Hematopoietic multipotent progenitor cell treated with erythropoietin and hydrocortisone succinate and interleukin-3 and kit ligand, for 8 days (in vitro differentiated cells): ENCODE measurements around the gene RBMS3.
"Not testable (repeated sequence)": the region's sequence is repeated elsewhere in the genome, so short reads cannot be mapped to it uniquely, and the experiment has no call there.

Experiments
- DNase-seq: peaks from one replicate; pipeline ENCODE4 v3.0.0-alpha.2; 2015

The RBMS3 gene

GRCh38 chr3:29493109-29493508, 212.2 kb downstream of the RBMS3 start:
- DNase-seq = no peak

- DNase-seq = no peak
Observed at GRCh38 chr3:29494305-29495036, 213.6 kb downstream of the RBMS3 start.

DNA sequence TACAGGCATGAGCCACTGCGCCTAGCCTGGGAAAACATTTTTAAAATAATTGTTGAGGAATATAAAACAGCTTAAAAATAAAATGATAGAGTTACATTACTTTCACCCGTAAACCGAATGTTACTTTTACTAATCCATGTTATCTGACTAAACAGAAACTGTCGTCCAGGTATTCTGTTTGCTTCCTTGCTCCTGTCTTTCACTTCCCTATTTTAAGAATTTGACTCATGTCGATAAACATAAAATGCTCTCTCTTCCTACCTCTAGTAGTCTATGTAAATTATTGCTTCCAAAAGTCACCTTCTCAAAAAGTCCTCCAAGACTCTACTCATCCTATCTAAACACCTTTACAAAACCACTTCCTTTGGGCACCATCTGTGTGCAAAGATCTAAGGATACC, 216.4 kb downstream of the RBMS3 start:
- DNase-seq = no peak

DNA sequence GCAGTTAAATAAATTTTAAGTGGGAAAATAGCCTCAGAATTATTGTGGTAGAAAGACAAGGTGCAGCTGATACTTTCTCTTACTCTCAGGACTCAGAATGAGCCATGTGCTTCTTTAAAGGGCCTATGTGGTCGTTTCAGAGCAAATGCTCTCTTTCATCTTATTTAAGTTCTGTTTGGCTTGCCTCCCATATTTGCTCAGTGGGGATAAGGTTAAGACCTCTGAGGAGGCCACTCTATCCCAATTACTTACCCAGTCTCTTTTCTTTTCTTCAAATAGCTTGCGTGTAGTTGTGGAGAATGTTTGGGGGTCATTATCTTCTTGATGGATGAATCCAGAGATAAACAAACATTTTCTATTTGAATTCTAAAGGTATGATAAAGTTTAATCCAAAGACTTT, 221.9 kb downstream of the RBMS3 start:
- no peak for DNase-seq

DNA sequence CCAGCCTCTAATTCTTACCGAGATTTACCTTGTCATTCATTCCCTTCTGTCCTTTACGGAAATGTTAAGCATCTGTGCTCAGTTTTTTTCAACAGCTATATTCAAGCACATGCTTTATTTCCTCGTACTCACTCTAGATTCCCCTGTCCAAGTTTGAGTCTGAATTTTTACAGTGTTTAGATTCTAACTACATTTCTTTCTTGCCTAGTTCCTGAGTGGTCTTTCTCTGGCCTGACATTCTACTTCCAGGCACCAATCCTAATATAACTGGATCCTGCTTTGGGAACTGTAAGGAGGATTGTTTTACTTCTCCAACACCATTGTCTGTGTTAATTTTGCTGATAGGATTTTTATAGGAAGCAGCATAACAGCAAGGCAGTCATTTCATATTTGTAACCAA, 222.4 kb downstream of the RBMS3 start:
- no peak for DNase-seq

GRCh38 chr3:29503958-29504357, 223.1 kb downstream of the RBMS3 start:
- DNase-seq = no peak

GRCh38 chr3:29506502-29506901, 225.6 kb downstream of the RBMS3 start:
- DNase-seq = no peak

- DNase-seq = no peak
Observed at GRCh38 chr3:29511701-29512100, 230.8 kb downstream of the RBMS3 start.

DNA sequence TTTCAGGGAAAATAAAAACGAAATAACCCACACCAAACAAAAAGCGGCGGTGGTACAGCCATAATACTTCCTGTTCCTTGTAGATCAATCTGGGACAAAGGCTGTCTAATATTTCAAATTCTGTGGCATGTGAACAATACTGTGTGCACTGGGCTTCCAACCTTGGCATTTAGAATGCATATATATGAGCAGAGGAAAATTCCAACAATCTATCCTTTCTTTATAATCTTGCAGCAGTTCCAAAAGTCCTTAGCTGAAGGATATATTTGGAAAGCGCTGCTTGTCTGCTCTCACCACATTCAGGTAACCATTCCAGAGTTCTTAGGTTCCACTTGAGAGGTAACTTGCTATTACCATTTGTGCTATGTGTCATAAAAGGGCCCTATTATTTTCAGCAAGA, 231.8 kb downstream of the RBMS3 start:
- no peak for DNase-seq

DNA sequence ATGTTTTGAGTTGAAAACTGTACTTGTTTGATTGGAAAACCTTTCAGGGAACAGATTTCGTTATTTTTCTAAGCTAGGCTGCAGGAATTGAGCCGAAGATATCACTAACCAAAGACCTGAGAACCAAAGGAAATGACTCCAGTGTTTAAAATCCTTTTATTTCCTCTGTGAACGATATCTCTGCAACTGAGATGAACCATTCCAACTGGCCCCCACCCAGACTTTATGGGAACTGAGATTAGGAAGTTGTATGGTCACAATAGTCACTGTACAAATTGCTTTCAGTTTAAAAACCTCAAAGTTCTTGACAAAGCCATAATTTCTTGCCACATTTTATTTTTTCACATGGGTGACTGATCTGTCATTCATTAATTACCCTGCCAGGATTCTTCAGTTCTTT, 232.4 kb downstream of the RBMS3 start:
- DNase-seq = no peak

DNA sequence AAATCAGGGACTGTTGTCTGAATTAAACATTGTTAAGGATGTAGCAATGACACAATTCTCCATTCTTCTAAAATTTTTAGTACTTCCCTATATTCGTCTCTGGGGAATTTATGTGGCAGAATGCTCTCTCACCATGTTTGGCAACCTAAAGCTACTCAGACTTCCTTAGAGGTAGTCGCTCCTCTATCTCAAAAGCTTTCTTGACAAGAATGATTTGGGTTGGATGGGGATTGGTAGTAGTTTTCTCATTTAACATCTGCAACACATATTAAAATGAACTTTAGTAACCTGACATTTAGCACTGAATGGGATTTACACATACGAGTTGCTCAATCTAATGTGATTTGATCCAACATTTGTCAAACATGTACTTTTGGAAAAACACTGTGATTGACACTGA, 233.3 kb downstream of the RBMS3 start:
- DNase-seq = no peak

DNA sequence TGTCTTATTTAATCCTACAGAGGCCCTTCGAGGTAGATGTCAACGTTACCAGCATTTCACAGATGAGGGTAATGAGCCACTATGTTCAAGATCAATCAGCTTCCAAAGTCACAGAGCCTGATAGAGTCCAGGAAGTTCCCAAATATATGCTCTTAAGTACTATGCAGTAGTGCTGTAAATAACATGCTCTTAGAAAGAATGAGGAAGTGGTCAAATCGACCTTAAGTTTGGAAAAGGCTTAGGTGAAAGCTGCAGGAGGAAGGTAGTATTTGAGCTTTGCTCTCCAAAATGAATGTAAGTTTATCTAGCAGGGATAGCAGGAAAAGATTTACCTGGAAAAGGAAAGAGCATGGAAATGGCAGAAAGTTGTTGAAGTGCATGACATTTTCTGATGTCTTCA, 234.0 kb downstream of the RBMS3 start:
- DNase-seq = no peak

GRCh38 chr3:29515451-29515850, 234.6 kb downstream of the RBMS3 start:
- no peak for DNase-seq

- DNase-seq = no peak
Observed at GRCh38 chr3:29516164-29516563, 235.3 kb downstream of the RBMS3 start.

DNA sequence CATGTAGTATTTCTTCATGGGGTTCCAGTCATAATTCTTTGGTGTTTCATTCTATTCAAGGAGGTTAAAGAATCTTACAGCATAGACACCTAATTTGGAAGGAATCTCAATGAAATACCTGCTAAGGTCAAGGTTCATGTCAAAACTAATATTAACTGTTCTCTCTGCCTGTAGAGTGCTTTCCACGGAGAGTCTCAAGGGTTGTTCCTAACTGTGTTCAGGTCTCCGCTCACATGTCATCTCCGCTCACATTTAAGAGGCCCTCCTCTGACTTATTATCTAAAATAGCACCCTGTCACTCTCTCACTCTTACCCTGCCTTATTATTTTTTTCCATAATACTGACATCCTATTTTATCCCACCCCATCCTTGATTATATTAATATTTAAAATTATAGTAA, 239.9 kb downstream of the RBMS3 start:
- DNase-seq = no peak

GRCh38 chr3:29521293-29521692, 240.4 kb downstream of the RBMS3 start:
- no peak for DNase-seq

- no peak for DNase-seq
Observed at GRCh38 chr3:29521751-29522150, 240.9 kb downstream of the RBMS3 start.

DNA sequence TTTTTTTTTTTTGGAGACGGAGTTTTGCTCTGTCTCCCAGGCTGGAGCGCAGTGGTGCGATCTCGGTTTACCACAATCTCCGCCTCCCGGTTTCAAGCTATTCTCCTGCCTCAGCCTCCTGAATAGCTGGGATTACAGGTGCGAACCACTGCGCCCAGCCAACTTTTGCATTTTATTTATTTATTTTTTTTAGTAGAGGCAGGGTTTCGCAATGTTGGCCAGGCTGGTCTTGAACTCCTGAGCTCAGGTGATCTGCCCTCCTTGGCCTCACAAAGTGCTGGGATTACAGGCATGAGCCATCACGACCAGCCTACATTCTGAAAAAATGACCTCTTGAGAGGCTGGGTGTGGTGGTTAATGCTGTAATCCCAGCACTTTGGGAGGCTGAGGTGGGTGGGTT, 243.6 kb downstream of the RBMS3 start:
- DNase-seq = not testable (repeated sequence)

- DNase-seq = no peak
Observed at GRCh38 chr3:29525254-29525881, 244.5 kb downstream of the RBMS3 start.

GRCh38 chr3:29527246-29527645, 246.4 kb downstream of the RBMS3 start:
- DNase-seq = no peak

- DNase-seq = no peak
Observed at GRCh38 chr3:29531644-29532043, 250.8 kb downstream of the RBMS3 start.

GRCh38 chr3:29532473-29532872, 251.6 kb downstream of the RBMS3 start:
- no peak for DNase-seq

GRCh38 chr3:29534006-29534405, 253.1 kb downstream of the RBMS3 start:
- no peak for DNase-seq

- DNase-seq = no peak
Observed at GRCh38 chr3:29536016-29536758, 255.3 kb downstream of the RBMS3 start.
